ENCODE results near the gene RPS6KB1. TPM values are rescaled to one million over a fixed set of nuclear protein-coding genes. Genes with fewer than 3 reads are reported as not detected.

The RPS6KB1 gene
- total RNA-seq, 1 donor from 2014 or later = 29.0 TPM

- Histone ChIP-seq H3K27ac (peak overlapping the region; percentile 95), H3K27me3 (ENCODE audit: low read depth) (no peaks in the 10 kb centered on the region), H3K36me3 (peaks cover 17% of the 10 kb centered on the region), H3K4me1 (peaks cover 32% of the 10 kb centered on the region), H3K4me3 (peak overlapping the region; percentile 98), H3K9me3 (no peaks in the 10 kb centered on the region)
- ATAC-seq = peak; percentile 79 to 82
- no peak for DNase-seq
- intact Hi-C loops (cut with DNase I) = no loop called here
- TF ChIP-seq, protein P1, sequence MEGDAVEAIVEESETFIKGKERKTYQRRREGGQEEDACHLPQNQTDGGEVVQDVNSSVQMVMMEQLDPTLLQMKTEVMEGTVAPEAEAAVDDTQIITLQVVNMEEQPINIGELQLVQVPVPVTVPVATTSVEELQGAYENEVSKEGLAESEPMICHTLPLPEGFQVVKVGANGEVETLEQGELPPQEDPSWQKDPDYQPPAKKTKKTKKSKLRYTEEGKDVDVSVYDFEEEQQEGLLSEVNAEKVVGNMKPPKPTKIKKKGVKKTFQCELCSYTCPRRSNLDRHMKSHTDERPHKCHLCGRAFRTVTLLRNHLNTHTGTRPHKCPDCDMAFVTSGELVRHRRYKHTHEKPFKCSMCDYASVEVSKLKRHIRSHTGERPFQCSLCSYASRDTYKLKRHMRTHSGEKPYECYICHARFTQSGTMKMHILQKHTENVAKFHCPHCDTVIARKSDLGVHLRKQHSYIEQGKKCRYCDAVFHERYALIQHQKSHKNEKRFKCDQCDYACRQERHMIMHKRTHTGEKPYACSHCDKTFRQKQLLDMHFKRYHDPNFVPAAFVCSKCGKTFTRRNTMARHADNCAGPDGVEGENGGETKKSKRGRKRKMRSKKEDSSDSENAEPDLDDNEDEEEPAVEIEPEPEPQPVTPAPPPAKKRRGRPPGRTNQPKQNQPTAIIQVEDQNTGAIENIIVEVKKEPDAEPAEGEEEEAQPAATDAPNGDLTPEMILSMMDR (IDR thresholded peaks at IDR 0.05) = no peak
Observed at GRCh38 chr17:59892251-59892923, 534 bp upstream of the RPS6KB1 start.

DNA sequence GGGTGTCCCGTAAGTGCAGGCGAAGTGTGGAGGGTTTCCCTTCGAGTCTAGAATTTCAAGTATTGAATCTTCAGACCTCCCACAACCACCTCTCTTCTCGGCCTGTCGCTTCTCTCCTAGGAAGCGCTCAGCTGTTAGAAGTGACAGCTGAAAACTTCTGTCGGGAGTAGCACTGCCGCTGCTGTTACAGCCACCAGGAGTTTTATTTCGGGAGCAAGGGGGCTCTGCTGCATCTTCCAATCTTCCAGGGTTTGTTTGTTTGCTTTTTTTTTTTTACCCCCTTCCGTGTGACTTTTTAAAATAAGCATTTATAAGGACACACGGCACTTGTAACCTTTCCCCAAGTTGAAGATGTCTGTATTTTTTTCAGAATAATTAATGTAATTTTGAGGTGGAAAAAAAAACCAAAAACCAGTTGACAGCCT, 767 bp downstream of the RPS6KB1 start:
- intact Hi-C loops (cut with DNase I) = no loop called here
- Histone ChIP-seq H3K36me3 (peaks cover 14% of the 10 kb centered on the region), H3K9me3 (no peaks in the 10 kb centered on the region), H3K27me3 (ENCODE audit: low read depth) (no peaks in the 10 kb centered on the region), H3K27ac (peak overlapping the region; percentile 95), H3K4me3 (peak overlapping the region; percentile 98), H3K4me1 (peaks cover 32% of the 10 kb centered on the region)
- TF ChIP-seq, protein P1 (IDR thresholded peaks at IDR 0.05) = no peak
- DNase-seq = no peak
- ATAC-seq = peak; percentile 6 to 7

GRCh38 chr17:59897090-59897489, 4.2 kb downstream of the RPS6KB1 start:
- ATAC-seq = no peak
- TF ChIP-seq, protein P1 (IDR thresholded peaks at IDR 0.05) = no peak
- no peaks in the 10 kb centered on the region for H3K36me3 ChIP-seq
- peaks cover 31% of the 10 kb centered on the region for H3K4me1 ChIP-seq
- DNase-seq = no peak
- no peaks in the 10 kb centered on the region for H3K27me3 ChIP-seq (ENCODE audit: low read depth)
- no peaks in the 10 kb centered on the region for H3K9me3 ChIP-seq
- no peak overlapping the region for H3K4me3 ChIP-seq
- intact Hi-C loops (cut with DNase I) = no loop called here
- no peak overlapping the region for H3K27ac ChIP-seq

GRCh38 chr17:59899099-59899498, 6.2 kb downstream of the RPS6KB1 start:
- peak; percentile 67 to 68 for ATAC-seq
- intact Hi-C loops (cut with DNase I) = no loop called here
- Histone ChIP-seq H3K27me3 (ENCODE audit: low read depth) (no peaks in the 10 kb centered on the region), H3K27ac (no peak overlapping the region), H3K4me1 (peaks cover 26% of the 10 kb centered on the region), H3K9me3 (no peaks in the 10 kb centered on the region), H3K4me3 (no peak overlapping the region), H3K36me3 (no peaks in the 10 kb centered on the region)
- TF ChIP-seq, protein P1 (IDR thresholded peaks at IDR 0.05) = peak; percentile 7
- DNase-seq = no peak

DNA sequence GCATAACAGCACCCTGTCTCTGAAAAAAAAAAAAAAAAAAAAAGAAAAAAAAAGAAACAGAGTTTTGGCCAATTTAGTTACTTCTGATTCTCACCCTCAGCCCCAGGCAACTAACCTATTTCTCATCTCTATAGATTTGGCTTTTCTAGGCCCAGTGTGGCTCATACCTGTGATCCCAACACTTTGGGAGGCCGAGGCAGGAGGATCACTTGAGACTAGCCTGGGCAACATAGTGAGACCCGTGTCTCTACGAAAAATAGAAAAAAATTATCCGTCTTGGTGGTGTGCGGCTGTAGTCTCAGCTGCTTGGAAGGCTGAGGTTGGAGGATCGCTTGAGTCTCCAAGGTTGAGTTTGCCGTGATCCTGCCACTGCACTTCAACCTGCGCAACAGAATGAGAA, 8.7 kb downstream of the RPS6KB1 start:
- Histone ChIP-seq H3K36me3 (no peaks in the 10 kb centered on the region), H3K9me3 (no peaks in the 10 kb centered on the region), H3K27ac (no peak overlapping the region), H3K4me3 (no peak overlapping the region), H3K4me1 (peaks cover 8% of the 10 kb centered on the region), H3K27me3 (ENCODE audit: low read depth) (no peaks in the 10 kb centered on the region)
- DNase-seq (no peak), ATAC-seq (no peak)
- intact Hi-C loops (cut with DNase I) = no loop called here
- TF ChIP-seq, protein P1 (IDR thresholded peaks at IDR 0.05) = no peak

Measured in lower lobe of right lung (tissue), 2 donors.